ENCODE data around the gene DUSP16. TPM values are rescaled to one million over a fixed set of nuclear protein-coding genes. Genes with fewer than 3 reads are reported as not detected.

DUSP16 gene
- polyA plus RNA-seq, 3 donors, result 25.2 to 30.5 (median 26.7) TPM

GRCh38 chr12:12559719-12560296 lies 2.9 kb downstream of the DUSP16 start:
- no peak for DNase-seq (ENCODE audit: extremely low read depth in 1 of 11, low read depth in 9 of 11, low spot score in 4 of 11)

DNA sequence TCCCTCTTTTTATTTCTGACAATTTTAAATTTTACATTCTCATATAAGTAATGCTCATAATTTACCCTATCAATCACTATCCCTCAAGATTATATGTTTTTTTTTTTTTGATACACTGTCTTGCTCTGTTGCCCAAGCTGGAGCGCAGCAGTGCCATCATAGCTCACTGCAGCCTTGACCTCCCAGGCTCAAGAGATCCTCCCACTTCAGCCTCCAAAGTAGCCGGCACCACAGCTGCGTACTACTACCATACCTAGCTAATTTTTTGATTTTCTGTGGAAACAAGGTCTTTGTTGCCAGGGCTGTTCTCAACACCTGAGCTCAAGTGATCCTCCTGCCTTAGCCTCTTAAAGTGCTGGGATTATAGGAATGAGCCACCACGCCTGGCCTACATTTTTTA lies 4.4 kb downstream of the DUSP16 start:
- no peak for DNase-seq (ENCODE audit: extremely low read depth in 1 of 11, low read depth in 9 of 11, low spot score in 4 of 11)

DNA sequence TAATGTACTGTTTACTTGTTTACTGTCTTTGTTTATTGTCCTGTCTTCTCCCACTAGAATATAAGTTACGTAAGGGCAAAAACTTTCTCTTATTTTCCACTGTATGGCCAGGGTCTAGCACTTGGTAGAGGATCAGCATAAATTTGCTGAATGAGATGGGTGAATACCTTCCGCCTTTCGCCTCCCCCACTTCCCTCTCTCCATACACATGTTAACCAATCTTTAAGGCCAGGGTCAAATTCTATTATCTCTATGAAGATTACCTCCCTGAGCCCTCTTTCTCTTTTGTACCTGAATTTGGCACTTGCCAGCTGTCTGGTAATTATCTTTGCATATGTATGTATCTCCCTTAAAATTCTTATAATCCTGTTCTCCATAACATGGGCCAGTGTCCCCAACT lies 4.9 kb downstream of the DUSP16 start:
- DNase-seq (ENCODE audit: extremely low read depth in 1 of 11, low read depth in 9 of 11, low spot score in 4 of 11), result no peak

- no peak for DNase-seq (ENCODE audit: extremely low read depth in 1 of 11, low read depth in 9 of 11, low spot score in 4 of 11)
Measured at GRCh38 chr12:12555656-12556055, 7.0 kb downstream of the DUSP16 start.

- no peak for DNase-seq (ENCODE audit: extremely low read depth in 1 of 11, low read depth in 9 of 11, low spot score in 4 of 11)
Measured at GRCh38 chr12:12553208-12553785, 9.4 kb downstream of the DUSP16 start.

DNA sequence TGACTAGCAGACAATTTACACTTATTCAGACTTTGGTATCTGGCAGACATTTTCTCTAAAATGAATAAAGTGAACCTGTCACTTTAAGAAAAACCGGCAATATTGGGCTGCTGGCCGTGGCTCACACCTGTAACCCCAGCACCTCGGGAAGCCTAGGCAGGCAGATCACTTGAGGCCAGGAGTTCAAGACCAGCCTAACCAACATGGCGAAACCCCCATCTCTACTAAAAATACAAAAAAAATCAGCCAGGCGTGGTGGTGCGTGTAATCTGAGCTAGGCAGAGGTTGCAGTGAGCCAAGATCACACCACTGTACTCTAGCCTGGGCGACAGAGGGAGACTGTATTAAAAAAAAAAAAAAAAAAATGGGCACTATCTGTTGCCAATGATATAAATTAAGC lies 11.5 kb downstream of the DUSP16 start:
- no peak for DNase-seq (ENCODE audit: extremely low read depth in 1 of 11, low read depth in 9 of 11, low spot score in 4 of 11)

GRCh38 chr12:12550277-12550676 lies 12.4 kb downstream of the DUSP16 start:
- no peak for DNase-seq (ENCODE audit: extremely low read depth in 1 of 11, low read depth in 9 of 11, low spot score in 4 of 11)

GRCh38 chr12:12549426-12549825 lies 13.2 kb downstream of the DUSP16 start:
- no peak for DNase-seq (ENCODE audit: extremely low read depth in 1 of 11, low read depth in 9 of 11, low spot score in 4 of 11)

GRCh38 chr12:12548713-12549112 lies 13.9 kb downstream of the DUSP16 start:
- no peak for DNase-seq (ENCODE audit: extremely low read depth in 1 of 11, low read depth in 9 of 11, low spot score in 4 of 11)

DNA sequence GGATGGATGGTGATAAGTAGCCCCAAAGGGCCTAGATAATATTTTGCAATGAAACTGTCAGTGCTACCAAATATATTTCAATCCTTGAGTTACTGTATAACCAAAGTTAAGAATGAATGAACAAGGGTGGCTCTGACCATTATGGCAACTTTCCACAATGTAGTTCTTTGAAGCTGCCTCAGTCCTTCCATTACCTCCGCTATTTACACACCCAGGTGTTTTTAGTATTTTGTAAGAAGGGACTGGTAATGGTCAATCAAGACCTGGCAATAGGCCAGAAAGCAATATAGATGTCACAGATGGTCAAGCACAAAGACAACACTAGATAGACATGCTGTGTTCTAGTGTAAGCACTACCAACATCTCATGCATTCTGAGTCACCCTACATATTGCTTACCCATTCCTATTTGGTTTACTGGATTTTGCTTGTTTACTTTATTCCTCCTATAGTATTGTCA lies 16.3 kb downstream of the DUSP16 start:
- DNase-seq (ENCODE audit: extremely low read depth in 1 of 11, low read depth in 9 of 11, low spot score in 4 of 11), result no peak

- no peak for DNase-seq (ENCODE audit: extremely low read depth in 1 of 11, low read depth in 9 of 11, low spot score in 4 of 11)
Measured at GRCh38 chr12:12543959-12544358, 18.7 kb downstream of the DUSP16 start.

DNA sequence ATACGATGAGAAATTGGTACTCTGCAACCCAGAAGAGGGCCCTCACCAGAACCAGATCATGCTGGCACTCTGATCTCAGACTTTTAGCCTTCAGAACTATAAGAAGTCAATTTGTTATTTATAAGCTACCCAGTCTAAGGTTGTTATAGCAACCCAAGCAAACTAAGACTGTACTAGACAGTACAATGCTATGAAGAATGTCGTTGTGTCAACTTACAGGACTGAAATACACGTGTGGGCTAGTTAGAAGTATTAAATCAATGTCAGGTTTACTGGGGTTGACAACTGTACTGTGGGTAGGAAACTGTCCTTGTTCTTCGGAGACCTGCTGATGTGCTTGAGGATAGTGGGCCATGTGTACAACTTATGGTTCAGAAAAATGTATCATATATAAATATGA lies 19.7 kb downstream of the DUSP16 start:
- DNase-seq (ENCODE audit: extremely low read depth in 1 of 11, low read depth in 9 of 11, low spot score in 4 of 11), result no peak

- no peak for DNase-seq (ENCODE audit: extremely low read depth in 1 of 11, low read depth in 9 of 11, low spot score in 4 of 11)
Measured at GRCh38 chr12:12542286-12542685, 20.4 kb downstream of the DUSP16 start.

DNA sequence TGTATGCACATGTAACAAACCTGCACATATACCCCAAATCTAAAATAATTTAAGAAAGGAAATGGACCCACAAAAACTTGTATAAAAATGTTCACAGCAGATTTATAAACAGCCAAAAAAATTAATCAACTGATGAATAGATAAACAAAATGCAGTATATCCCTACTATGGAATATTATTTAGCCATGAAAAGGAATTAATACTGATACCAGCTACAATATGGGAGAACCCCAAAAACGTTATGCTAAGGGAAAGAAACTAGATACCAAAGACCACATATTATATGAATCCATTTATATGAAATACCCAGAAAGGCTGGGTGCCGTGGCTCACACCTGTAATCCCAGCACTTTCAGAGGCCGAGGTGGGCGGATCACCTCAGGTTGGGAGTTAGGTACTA lies 20.9 kb downstream of the DUSP16 start:
- DNase-seq (ENCODE audit: extremely low read depth in 1 of 11, low read depth in 9 of 11, low spot score in 4 of 11), result no peak

GRCh38 chr12:12540261-12541013 lies 22.2 kb downstream of the DUSP16 start:
- no peak for DNase-seq (ENCODE audit: extremely low read depth in 1 of 11, low read depth in 9 of 11, low spot score in 4 of 11)

- no peak for DNase-seq (ENCODE audit: extremely low read depth in 1 of 11, low read depth in 9 of 11, low spot score in 4 of 11)
Measured at GRCh38 chr12:12539028-12539810, 23.4 kb downstream of the DUSP16 start.

- DNase-seq (ENCODE audit: extremely low read depth in 1 of 11, low read depth in 9 of 11, low spot score in 4 of 11), result no peak
Measured at GRCh38 chr12:12538535-12538934, 24.1 kb downstream of the DUSP16 start.

- DNase-seq (ENCODE audit: extremely low read depth in 1 of 11, low read depth in 9 of 11, low spot score in 4 of 11), result no peak
Measured at GRCh38 chr12:12537421-12537820, 25.2 kb downstream of the DUSP16 start.

DNA sequence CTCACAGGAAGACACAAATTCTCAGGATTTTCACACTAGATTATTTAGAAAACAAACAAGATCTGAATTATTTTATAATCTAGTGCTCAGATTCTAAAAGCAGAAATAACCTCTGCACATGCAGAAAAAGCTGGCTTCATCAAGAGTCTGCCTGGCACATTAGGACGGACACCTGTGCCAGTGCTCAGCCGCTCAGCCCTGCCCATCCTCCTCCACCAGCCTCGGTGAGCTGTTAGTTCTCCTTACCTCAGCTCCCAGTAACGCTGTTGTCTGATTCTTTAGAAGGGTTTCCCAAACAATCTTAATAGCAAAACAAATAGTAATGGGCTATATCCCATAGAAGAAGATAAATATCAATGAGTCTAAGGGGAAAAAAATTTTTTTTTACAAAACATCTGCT lies 27.7 kb downstream of the DUSP16 start:
- DNase-seq (ENCODE audit: extremely low read depth in 1 of 11, low read depth in 9 of 11, low spot score in 4 of 11), result no peak

Measured in renal cortex interstitium (tissue), 11 donors.